ENCODE measurements around the gene GNE. TPM values are rescaled to one million over a fixed set of nuclear protein-coding genes. Genes with fewer than 3 reads are reported as not detected.
A peak's percentile ranks its signal among the peaks of the same experiment; 100 is the strongest.
"Not testable (repeated sequence)": the region's sequence is repeated elsewhere in the genome, so short reads cannot be mapped to it uniquely, and the experiment has no call there.

Gene GNE
- total and polyA plus RNA-seq, 7 experiments from 2014 or later, result 6.4 to 18.5 (median 13.1) TPM

- no peak overlapping the region for H3K27ac Mint-ChIP-seq
- H3K27me3 Mint-ChIP-seq, result no peaks in the 10 kb centered on the region
- ChIA-PET CTCF (no interaction called here), POLR2A (no interaction called here)
- Histone ChIP-seq H3K36me3 (ENCODE audit: control insufficient read depth in 2 of 3, insufficient read depth in 3 of 3, low read length in 3 of 3) (peaks cover 0 to 6% (median 0%) of the 10 kb centered on the region in 3 experiments), H3K27me3 (ENCODE audit: control insufficient read depth in 2 of 2, insufficient read depth in 2 of 2, low read length in 2 of 2) (no peaks in the 10 kb centered on the region), H3K9me3 (ENCODE audit: control insufficient read depth in 2 of 3, low read length in 3 of 3) (no peaks in the 10 kb centered on the region), H3K4me1 (ENCODE audit: control insufficient read depth in 2 of 2, insufficient read depth in 2 of 2, low read length in 2 of 2) (peaks cover 18 to 20% of the 10 kb centered on the region in 2 donors), H3K27ac (ENCODE audit: low read depth, low read length) (no peak overlapping the region), H3K4me3 (ENCODE audit: low read length) (no peak overlapping the region)
- H3K4me1 Mint-ChIP-seq, result peaks cover 21 to 34% (median 26%) of the 10 kb centered on the region in 7 donors
- no peak overlapping the region for H3K4me3 Mint-ChIP-seq
- DNase-seq (no peak), ATAC-seq (no peak)
- intact Hi-C loops (cut with micrococcal nuclease), result no loop called here
- H3K36me3 Mint-ChIP-seq, result peaks cover 0 to 7% (median 0%) of the 10 kb centered on the region in 5 donors
- no peaks in the 10 kb centered on the region for H3K9me3 Mint-ChIP-seq
Measured at GRCh38 chr9:36188212-36188611, 70.0 kb downstream of the GNE start.

DNA sequence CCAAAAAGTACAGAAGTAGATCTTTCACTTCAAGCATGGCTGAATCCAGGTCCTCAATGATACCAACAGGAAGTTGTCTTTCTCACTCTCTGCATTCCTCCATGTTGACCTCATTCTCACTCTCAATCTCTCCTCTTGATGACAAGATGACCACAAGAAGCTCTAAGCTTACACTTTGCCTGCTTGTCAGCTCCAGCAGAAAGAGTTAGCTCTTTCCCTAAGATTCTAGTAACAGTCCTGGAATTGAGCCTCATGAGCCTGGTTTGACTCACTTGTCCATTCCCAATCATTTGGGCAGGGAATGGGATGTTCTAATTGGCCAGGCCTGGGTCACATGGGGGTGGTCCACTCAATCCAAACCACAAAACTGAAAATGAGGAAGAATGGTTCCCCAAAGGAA is 70.8 kb downstream of the GNE start:
- Mint-ChIP-seq H3K27ac (peak overlapping the region in 1 of 9 donors; percentile 5), H3K36me3 (peaks cover 0 to 2% (median 0%) of the 10 kb centered on the region in 5 donors), H3K9me3 (peaks cover 0 to under 1% (median 0%) of the 10 kb centered on the region in 11 donors), H3K4me3 (no peak overlapping the region), H3K4me1 (peaks cover 13 to 26% (median 18%) of the 10 kb centered on the region in 7 donors), H3K27me3 (no peaks in the 10 kb centered on the region)
- POLR2A ChIA-PET, result interaction anchor here (0.6 kb wide), 1 partner anchor 209 kb away, joined by 3 read pairs; no protein-coding TSS in a partner anchor
- Histone ChIP-seq H3K27ac (ENCODE audit: low read depth, low read length) (no peak overlapping the region), H3K27me3 (ENCODE audit: control insufficient read depth in 2 of 2, insufficient read depth in 2 of 2, low read length in 2 of 2) (no peaks in the 10 kb centered on the region), H3K4me1 (ENCODE audit: control insufficient read depth in 2 of 2, insufficient read depth in 2 of 2, low read length in 2 of 2) (peaks cover 10 to 13% of the 10 kb centered on the region in 2 donors), H3K9me3 (ENCODE audit: control insufficient read depth in 2 of 3, low read length in 3 of 3) (no peaks in the 10 kb centered on the region), H3K36me3 (ENCODE audit: control insufficient read depth in 2 of 3, insufficient read depth in 3 of 3, low read length in 3 of 3) (peaks cover 0 to 6% (median 0%) of the 10 kb centered on the region in 3 experiments), H3K4me3 (ENCODE audit: low read length) (no peak overlapping the region)
- CTCF ChIA-PET, result interaction anchor here (0.5 kb wide), 1 partner anchor 1531 kb away, joined by 4 read pairs; no protein-coding TSS in a partner anchor
- intact Hi-C loops (cut with micrococcal nuclease), result no loop called here
- no peak for ATAC-seq
- no peak for DNase-seq

- H3K4me3 Mint-ChIP-seq; intact Hi-C loops (cut with micrococcal nuclease); H3K9me3 Mint-ChIP-seq; ATAC-seq; CTCF ChIA-PET; H3K36me3 ChIP-seq (ENCODE audit: control insufficient read depth in 2 of 3, insufficient read depth in 3 of 3, low read length in 3 of 3); H3K4me1 ChIP-seq (ENCODE audit: control insufficient read depth in 2 of 2, insufficient read depth in 2 of 2, low read length in 2 of 2); H3K27me3 ChIP-seq (ENCODE audit: control insufficient read depth in 2 of 2, insufficient read depth in 2 of 2, low read length in 2 of 2); H3K27ac Mint-ChIP-seq; H3K9me3 ChIP-seq (ENCODE audit: control insufficient read depth in 2 of 3, low read length in 3 of 3); H3K36me3 Mint-ChIP-seq; H3K27ac ChIP-seq (ENCODE audit: low read depth, low read length); H3K4me1 Mint-ChIP-seq; DNase-seq; H3K4me3 ChIP-seq (ENCODE audit: low read length): not testable (repeated sequence)
- POLR2A ChIA-PET, result interaction anchor here (0.6 to 0.7 kb wide), 2 partner anchors 66 to 342 kb away, joined by 3 to 4 read pairs; no protein-coding TSS in a partner anchor
- H3K27me3 Mint-ChIP-seq, result peaks cover 0 to 17% (median 0%) of the 10 kb centered on the region in 5 donors
Measured at GRCh38 chr9:36180243-36180642, 78.0 kb downstream of the GNE start.

- H3K27me3 Mint-ChIP-seq, result peaks cover 0 to 19% (median 0%) of the 10 kb centered on the region in 5 donors
- no peak for ATAC-seq
- Histone ChIP-seq H3K4me1 (ENCODE audit: control insufficient read depth in 2 of 2, insufficient read depth in 2 of 2, low read length in 2 of 2) (no peaks in the 10 kb centered on the region), H3K27me3 (ENCODE audit: control insufficient read depth in 2 of 2, insufficient read depth in 2 of 2, low read length in 2 of 2) (no peaks in the 10 kb centered on the region), H3K9me3 (ENCODE audit: control insufficient read depth in 2 of 3, low read length in 3 of 3) (no peaks in the 10 kb centered on the region), H3K36me3 (ENCODE audit: control insufficient read depth in 2 of 3, insufficient read depth in 3 of 3, low read length in 3 of 3) (no peaks in the 10 kb centered on the region), H3K4me3 (ENCODE audit: low read length) (no peak overlapping the region), H3K27ac (ENCODE audit: low read depth, low read length) (no peak overlapping the region)
- H3K27ac Mint-ChIP-seq, result peak overlapping the region in 1 of 9 donors; percentile 39
- ChIA-PET POLR2A (no interaction called here), CTCF (interaction anchor here (0.7 kb wide), 2 partner anchors 152 to 950 kb away, joined by 3 read pairs; no protein-coding TSS in a partner anchor)
- peaks cover 0 to 3% (median 0%) of the 10 kb centered on the region in 5 donors for H3K36me3 Mint-ChIP-seq
- peaks cover 0 to 2% (median 0%) of the 10 kb centered on the region in 11 donors for H3K9me3 Mint-ChIP-seq
- no peak for DNase-seq
- H3K4me1 Mint-ChIP-seq, result peaks cover 0 to 10% (median 0%) of the 10 kb centered on the region in 7 donors
- no peak overlapping the region for H3K4me3 Mint-ChIP-seq
- intact Hi-C loops (cut with micrococcal nuclease), result no loop called here
Measured at GRCh38 chr9:36177571-36177970, 80.7 kb downstream of the GNE start.

DNA sequence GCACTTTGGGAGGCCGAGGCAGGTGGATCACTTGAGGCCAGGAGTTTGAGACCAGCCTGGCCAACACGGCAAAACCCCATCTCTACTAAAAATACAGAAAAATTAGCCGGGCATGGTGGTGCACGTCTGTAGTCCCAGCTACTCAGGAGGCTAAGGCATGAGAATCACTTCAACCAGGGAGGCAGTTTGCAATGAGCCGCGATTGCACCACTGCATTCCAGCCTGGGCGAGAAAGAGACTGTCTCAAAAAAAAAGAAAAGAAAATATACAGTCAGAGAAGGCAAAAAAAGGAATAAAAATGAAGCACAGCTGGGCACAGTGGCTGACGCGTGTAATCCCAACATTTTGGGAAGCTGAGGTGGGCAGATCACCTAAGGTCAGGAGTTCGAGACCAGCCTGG is 81.8 kb downstream of the GNE start:
- H3K4me3 ChIP-seq (ENCODE audit: low read length); H3K36me3 ChIP-seq (ENCODE audit: control insufficient read depth in 2 of 3, insufficient read depth in 3 of 3, low read length in 3 of 3); H3K4me3 Mint-ChIP-seq; H3K36me3 Mint-ChIP-seq; intact Hi-C loops (cut with micrococcal nuclease); H3K27me3 ChIP-seq (ENCODE audit: control insufficient read depth in 2 of 2, insufficient read depth in 2 of 2, low read length in 2 of 2); ATAC-seq; DNase-seq; H3K9me3 Mint-ChIP-seq; H3K4me1 ChIP-seq (ENCODE audit: control insufficient read depth in 2 of 2, insufficient read depth in 2 of 2, low read length in 2 of 2); H3K27ac ChIP-seq (ENCODE audit: low read depth, low read length); H3K4me1 Mint-ChIP-seq; POLR2A ChIA-PET; H3K9me3 ChIP-seq (ENCODE audit: control insufficient read depth in 2 of 3, low read length in 3 of 3): not testable (repeated sequence)
- Mint-ChIP-seq H3K27ac (peak overlapping the region in 1 of 9 donors; percentile 45), H3K27me3 (peaks cover 0 to 19% (median 0%) of the 10 kb centered on the region in 5 donors)
- CTCF ChIA-PET, result interaction anchor here (1.3 kb wide), 1 partner anchor 10 kb away, joined by 3 read pairs; no protein-coding TSS in a partner anchor

DNA sequence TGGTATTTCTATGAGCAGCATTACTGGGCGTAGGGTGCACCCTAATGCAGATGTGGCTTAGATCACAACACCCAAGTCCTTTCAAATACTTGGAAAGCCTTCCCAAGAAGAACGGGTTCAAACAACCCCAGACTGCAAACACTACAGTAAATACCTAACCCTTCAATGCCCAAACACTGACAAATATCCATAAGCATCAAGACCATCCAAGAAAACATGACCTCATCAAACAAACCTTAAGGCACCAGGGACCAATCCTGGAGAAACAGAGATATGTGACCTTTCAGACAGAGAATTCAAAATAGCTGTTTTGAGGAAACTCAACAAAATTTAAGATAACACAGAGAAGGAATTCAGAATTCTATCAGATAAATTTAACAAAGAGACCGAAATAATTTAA is 83.0 kb downstream of the GNE start:
- ATAC-seq; H3K36me3 ChIP-seq (ENCODE audit: control insufficient read depth in 2 of 3, insufficient read depth in 3 of 3, low read length in 3 of 3); H3K9me3 ChIP-seq (ENCODE audit: control insufficient read depth in 2 of 3, low read length in 3 of 3); H3K27ac Mint-ChIP-seq; H3K36me3 Mint-ChIP-seq; H3K9me3 Mint-ChIP-seq; intact Hi-C loops (cut with micrococcal nuclease); H3K4me3 ChIP-seq (ENCODE audit: low read length); DNase-seq; H3K27me3 ChIP-seq (ENCODE audit: control insufficient read depth in 2 of 2, insufficient read depth in 2 of 2, low read length in 2 of 2); H3K4me1 ChIP-seq (ENCODE audit: control insufficient read depth in 2 of 2, insufficient read depth in 2 of 2, low read length in 2 of 2); H3K27ac ChIP-seq (ENCODE audit: low read depth, low read length); H3K4me3 Mint-ChIP-seq; H3K4me1 Mint-ChIP-seq; CTCF ChIA-PET: not testable (repeated sequence)
- POLR2A ChIA-PET, result interaction anchor here (0.6 kb wide), 1 partner anchor 50 kb away, joined by 3 read pairs; no protein-coding TSS in a partner anchor
- peaks cover 0 to 11% (median 0%) of the 10 kb centered on the region in 5 donors for H3K27me3 Mint-ChIP-seq

DNA sequence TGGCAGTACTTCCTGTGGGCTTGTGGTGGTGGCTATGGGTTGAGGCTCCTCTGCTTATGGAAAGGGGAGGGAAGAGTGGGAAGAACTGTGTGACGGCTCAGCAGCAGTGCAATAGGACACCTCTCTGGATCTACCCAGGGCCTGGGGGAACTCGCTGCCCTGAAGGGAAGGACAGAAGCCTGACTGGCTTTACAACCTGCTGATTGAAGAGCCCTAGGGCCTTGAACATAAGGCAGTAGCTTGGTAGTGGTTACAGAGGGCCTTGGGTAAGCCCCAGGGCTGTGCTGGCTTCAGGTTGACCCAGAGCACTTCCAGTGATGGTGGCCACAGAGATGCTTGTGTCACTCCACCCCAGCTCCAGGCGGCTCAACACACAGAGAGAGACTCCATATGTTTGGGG is 83.5 kb downstream of the GNE start:
- Histone ChIP-seq H3K36me3 (ENCODE audit: control insufficient read depth in 2 of 3, insufficient read depth in 3 of 3, low read length in 3 of 3) (no peaks in the 10 kb centered on the region), H3K27ac (ENCODE audit: low read depth, low read length) (no peak overlapping the region), H3K27me3 (ENCODE audit: control insufficient read depth in 2 of 2, insufficient read depth in 2 of 2, low read length in 2 of 2) (no peaks in the 10 kb centered on the region), H3K4me1 (ENCODE audit: control insufficient read depth in 2 of 2, insufficient read depth in 2 of 2, low read length in 2 of 2) (no peaks in the 10 kb centered on the region), H3K9me3 (ENCODE audit: control insufficient read depth in 2 of 3, low read length in 3 of 3) (no peaks in the 10 kb centered on the region), H3K4me3 (ENCODE audit: low read length) (no peak overlapping the region)
- ChIA-PET CTCF (no interaction called here), POLR2A (interaction anchor here (0.6 kb wide), 1 partner anchor 50 kb away, joined by 3 read pairs; no protein-coding TSS in a partner anchor)
- Mint-ChIP-seq H3K4me1 (peaks cover 0 to 10% (median 0%) of the 10 kb centered on the region in 7 donors), H3K4me3 (no peak overlapping the region), H3K9me3 (peaks cover 0 to under 1% (median 0%) of the 10 kb centered on the region in 11 donors), H3K27me3 (peaks cover 0 to 9% (median 0%) of the 10 kb centered on the region in 5 donors), H3K27ac (no peak overlapping the region), H3K36me3 (peaks cover 0 to under 1% (median 0%) of the 10 kb centered on the region in 5 donors)
- intact Hi-C loops (cut with micrococcal nuclease), result no loop called here
- no peak for DNase-seq
- ATAC-seq, result no peak

Data from naive thymus-derived CD4-positive, alpha-beta T cell (primary cell).